Measurements from ENCODE around the gene MYLK. TPM values are rescaled to one million over a fixed set of nuclear protein-coding genes. Genes with fewer than 3 reads are reported as not detected.

The MYLK gene
- total RNA-seq, 4 donors from 2014 or later: 9.7 to 92.8 (median 32.5) TPM

DNA sequence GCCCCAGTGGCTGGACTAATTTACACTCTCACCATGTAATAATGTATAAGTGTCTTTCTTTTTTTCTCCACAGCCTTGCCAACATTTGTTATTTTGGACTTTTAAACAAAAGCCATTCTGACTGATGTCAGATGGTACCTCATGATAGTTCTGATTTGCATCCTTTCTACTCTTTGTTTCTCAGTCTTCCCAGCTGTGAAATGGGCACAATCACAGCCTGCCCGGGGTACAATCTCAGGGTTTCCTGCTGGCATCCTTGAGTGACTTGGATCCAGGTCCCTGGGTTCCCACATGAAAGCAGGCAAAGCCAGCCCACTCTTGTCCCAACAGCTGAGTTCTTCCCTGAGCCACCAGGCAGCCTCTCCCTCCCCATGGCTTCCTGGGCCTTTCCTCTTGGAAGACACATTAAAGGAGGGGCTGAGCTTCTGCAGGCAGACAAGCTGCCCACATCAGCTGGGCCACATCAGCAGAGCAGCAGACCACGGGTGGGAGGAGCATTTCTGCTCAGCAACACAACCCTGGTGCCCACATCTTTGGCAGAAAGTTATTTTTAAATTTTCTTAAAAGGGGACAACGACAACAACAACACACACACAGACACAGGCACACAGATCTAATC is 82.0 kb downstream of the MYLK start:
- intact Hi-C loops (cut with DNase I; ENCODE audit: low total_unique reads): no loop called here
- WGBS, 2 donors: 46 to 66% methylated on average over 3 of the region's 3 CpGs
- TF ChIP-seq, protein P1, sequence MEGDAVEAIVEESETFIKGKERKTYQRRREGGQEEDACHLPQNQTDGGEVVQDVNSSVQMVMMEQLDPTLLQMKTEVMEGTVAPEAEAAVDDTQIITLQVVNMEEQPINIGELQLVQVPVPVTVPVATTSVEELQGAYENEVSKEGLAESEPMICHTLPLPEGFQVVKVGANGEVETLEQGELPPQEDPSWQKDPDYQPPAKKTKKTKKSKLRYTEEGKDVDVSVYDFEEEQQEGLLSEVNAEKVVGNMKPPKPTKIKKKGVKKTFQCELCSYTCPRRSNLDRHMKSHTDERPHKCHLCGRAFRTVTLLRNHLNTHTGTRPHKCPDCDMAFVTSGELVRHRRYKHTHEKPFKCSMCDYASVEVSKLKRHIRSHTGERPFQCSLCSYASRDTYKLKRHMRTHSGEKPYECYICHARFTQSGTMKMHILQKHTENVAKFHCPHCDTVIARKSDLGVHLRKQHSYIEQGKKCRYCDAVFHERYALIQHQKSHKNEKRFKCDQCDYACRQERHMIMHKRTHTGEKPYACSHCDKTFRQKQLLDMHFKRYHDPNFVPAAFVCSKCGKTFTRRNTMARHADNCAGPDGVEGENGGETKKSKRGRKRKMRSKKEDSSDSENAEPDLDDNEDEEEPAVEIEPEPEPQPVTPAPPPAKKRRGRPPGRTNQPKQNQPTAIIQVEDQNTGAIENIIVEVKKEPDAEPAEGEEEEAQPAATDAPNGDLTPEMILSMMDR (IDR thresholded peaks at IDR 0.05): no peak
- no peak for TF ChIP-seq POLR2A (IDR thresholded peaks at IDR 0.05)
- no peak overlapping the region for H3K4me3 ChIP-seq (ENCODE audit: low read depth, poor library complexity, severe bottlenecking)
- DNase-seq (ENCODE audit: low spot score in 2 of 2): peak in 1 of 2 donors; percentile 70

DNA sequence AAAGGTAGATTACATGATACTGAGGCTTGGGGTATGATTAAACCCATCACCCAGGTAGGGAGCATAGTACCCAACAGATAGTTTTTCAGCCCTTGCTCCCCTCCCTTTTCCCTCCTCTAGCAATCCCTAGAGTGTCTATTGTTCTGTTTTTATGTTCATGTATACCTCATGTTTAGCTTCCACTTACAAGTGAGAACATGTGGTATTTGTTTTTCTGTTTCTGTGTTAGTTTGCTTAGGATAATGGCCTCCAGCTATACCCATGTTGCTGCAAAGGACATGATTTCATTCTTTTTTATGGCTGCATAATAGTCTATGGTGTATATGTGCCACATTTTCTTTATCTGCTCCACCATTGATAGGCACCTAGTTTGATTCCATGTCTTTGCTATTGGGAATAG is 82.7 kb downstream of the MYLK start:
- DNase-seq (ENCODE audit: low spot score in 2 of 2): no peak
- TF ChIP-seq POLR2A (IDR thresholded peaks at IDR 0.05): no peak
- TF ChIP-seq, protein P1 (IDR thresholded peaks at IDR 0.05): no peak
- intact Hi-C loops (cut with DNase I; ENCODE audit: low total_unique reads): no loop called here
- no peak overlapping the region for H3K4me3 ChIP-seq (ENCODE audit: low read depth, poor library complexity, severe bottlenecking)

DNA sequence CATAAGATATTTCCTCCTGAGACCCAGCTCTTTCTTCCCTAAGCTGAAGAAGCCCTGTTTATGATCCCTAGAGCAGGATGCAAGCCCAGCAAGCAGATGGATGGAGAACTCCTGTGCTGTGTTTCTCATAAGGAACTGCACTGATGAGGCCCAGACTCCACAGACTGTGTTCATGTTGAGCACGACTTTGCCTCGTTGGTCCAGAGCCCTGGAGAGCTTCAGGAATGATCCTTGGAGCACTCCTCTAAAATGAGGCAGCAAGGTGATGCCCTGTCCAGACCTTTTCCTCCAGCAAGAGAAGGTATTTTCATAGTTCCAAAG is 83.8 kb downstream of the MYLK start:
- TF ChIP-seq POLR2A (IDR thresholded peaks at IDR 0.05): no peak
- TF ChIP-seq, protein P1 (IDR thresholded peaks at IDR 0.05): no peak
- intact Hi-C loops (cut with DNase I; ENCODE audit: low total_unique reads): no loop called here
- 37 to 55% methylated on average over 2 of the region's 2 CpGs for WGBS, 2 donors
- H3K4me3 ChIP-seq (ENCODE audit: low read depth, poor library complexity, severe bottlenecking): no peak overlapping the region
- peak in 1 of 2 donors; percentile 43 for DNase-seq (ENCODE audit: low spot score in 2 of 2)

DNA sequence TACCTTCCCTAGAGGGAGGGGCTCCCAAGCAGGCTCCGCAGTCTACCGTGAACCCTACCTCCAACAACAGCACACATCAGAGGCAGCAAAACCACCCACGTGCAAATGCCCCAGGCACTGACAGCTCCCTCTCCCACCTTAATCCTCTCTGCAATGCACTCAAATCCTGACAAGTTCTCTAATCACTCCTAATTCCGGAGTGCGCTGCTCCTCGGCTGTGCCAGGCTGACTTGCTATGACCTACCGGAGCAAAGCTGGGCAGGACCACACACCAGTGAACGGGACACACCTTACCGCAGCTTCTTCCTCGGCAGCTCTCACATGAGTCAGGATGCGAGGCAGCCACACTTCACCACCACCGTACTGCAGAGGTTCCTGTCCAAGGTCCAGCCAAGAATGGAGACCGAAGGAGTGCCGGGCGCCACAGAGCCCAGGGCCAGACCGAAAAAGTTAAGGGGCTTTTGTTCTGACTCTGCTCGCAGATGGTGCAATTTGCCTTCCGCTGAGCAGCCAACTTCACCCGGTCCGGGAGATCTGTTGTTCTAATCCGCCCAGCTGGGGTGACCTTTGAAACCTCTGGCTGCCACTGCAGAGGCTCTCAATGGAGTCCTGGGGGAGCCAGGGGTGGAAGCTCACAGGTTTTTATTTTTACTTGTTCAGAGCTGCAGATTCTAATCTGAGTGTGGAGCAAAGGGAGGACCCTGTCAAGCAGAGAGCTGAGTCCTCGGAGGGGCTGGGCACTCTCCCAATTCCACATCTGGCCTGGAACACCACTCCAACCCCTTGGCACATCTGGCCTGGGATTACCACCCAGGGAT is 84.4 kb downstream of the MYLK start:
- DNase-seq (ENCODE audit: low spot score in 2 of 2): peak; percentile 16 to 83
- WGBS, 2 donors: 17 to 28% methylated on average over 22 of the region's 22 CpGs
- intact Hi-C loops (cut with DNase I; ENCODE audit: low total_unique reads): no loop called here
- TF ChIP-seq, protein P1 (IDR thresholded peaks at IDR 0.05): no peak
- TF ChIP-seq POLR2A (IDR thresholded peaks at IDR 0.05): no peak
- H3K4me3 ChIP-seq (ENCODE audit: low read depth, poor library complexity, severe bottlenecking): no peak overlapping the region

DNA sequence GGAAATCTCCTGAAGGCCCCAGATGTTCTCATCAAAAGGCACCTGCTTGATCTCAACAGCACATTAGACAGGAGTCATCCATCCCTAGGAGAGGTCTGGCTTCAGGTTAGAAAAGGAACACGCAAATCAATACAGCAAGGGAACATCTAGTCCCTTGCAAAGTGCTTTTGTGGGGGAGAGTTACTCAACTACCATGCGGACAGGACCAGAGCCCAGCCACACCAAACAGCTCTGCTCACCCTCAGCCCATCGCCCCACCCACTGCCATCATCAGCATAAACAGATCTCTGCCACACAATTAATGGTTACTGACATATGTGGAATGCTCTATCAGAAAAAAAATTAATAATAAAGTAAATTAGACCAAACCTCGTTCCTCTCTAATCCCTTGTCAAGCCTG is 85.6 kb downstream of the MYLK start:
- TF ChIP-seq, protein P1 (IDR thresholded peaks at IDR 0.05): no peak
- no peak for TF ChIP-seq POLR2A (IDR thresholded peaks at IDR 0.05)
- DNase-seq (ENCODE audit: low spot score in 2 of 2): no peak
- 75 to 85% methylated on average over 4 of the region's 4 CpGs for WGBS, 2 donors
- no peak overlapping the region for H3K4me3 ChIP-seq (ENCODE audit: low read depth, poor library complexity, severe bottlenecking)
- intact Hi-C loops (cut with DNase I; ENCODE audit: low total_unique reads): no loop called here

All from lower leg skin (tissue), 4 donors.